ENCODE data around the gene GPATCH2.
"Not testable (repeated sequence)": the region's sequence is repeated elsewhere in the genome, so short reads cannot be mapped to it uniquely, and the experiment has no call there.

The GPATCH2 gene

DNA sequence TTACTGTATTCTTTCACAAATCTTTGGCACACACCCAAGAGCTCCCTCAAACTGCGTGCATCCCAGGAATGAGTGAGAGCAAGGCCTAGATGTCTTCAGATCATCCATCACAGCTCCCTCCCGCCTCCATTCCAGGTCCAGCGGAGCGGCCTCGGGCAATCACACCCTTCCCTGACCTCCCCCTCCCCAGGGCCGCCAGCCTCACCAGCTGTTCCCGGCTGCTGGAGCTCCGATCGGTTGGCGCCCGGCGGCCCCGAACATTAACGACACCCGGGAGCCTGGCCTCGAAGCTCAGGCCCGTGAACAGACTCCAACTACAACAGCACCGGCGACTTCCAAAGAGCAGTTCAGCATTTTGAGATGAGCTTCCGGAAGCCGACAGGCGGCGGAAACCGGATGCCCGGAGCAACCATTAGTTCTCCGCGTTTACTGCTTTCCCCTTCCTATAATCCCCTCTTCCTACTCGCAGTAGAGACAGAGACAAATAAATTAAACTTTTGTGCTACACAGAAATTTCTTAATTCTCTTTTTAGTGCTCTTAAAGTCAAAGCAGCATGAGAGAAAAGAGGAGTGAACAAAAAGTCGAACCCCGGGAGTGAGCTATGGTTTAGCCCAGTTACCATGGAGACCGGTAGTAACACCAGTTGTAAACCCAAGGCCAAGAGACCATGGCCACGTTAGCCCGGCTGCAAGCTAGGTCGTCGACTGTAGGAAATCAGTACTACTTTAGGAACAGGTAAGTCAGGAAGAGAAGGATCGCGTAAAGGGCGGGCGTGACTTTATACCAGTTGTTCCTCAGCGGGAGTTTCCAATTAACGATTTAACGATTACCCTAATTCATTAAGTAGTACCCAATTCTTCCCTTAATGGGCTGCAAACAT lies at the start of gene GPATCH2, which contains the start of gene SPATA17:
TSS of gene GPATCH2 (minus strand) at position 380 of the 881 bp plus-strand sequence. CDS start at position 261, 119 bp downstream.
TSS of gene SPATA17 (plus strand) at position 634 of the 881 bp plus-strand sequence. CDS start at position 669, 35 bp downstream.
- DNase-seq: peak; percentile 91

DNA sequence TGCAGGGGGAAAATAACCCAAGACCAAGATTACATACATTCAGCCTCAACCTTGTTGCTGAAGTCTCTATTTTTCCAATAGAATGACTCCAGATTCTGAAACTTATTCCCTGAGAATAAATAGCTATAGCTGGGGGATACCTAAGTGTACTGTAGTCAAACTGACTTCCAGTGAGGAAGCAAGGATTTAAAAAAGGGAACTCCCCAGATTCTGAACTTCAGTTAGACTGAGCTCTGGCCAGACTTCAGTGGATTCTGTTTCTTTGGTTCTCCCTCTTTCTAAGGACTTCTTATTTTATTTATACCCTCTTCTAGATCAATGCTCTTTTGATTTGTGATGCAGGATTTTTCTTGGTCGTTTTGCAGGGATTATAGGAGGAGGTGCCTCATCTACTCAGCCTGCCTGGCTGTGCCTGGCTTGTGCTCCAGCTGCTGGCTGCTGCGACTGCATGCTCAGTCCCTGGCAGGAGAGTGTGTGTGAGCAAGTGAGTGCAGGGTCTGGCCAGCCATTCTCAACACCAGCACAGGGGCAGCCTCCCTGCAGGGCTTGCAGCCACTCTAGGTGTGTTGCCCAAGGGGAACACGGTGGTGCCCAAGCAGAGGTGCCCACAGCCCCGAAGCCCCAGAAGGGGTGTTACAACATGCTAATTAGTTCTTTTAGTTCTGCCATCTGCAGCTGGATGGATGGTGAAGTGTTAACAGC lies 43.3 kb upstream of the GPATCH2 start:
- DNase-seq: no peak

DNA sequence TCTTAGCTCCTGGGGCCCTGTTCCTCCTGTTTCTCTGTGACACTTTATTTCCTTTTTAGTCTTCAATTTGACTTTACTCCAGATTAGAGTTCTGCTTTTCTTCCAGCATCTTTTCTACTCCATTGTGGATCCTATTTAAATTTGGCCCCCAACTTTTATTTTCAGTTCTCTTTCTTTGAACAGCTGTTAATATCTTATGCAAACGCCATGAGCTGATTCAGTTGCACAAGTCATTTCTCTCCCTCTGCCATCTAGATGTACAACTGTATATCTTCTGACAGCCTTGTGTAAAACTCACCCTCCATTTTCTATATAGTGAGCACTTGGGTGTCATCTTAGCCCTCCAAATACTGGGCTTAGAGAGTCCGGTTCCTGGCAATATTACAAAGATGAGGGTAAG lies 42.5 kb upstream of the GPATCH2 start:
- no peak for DNase-seq

DNA sequence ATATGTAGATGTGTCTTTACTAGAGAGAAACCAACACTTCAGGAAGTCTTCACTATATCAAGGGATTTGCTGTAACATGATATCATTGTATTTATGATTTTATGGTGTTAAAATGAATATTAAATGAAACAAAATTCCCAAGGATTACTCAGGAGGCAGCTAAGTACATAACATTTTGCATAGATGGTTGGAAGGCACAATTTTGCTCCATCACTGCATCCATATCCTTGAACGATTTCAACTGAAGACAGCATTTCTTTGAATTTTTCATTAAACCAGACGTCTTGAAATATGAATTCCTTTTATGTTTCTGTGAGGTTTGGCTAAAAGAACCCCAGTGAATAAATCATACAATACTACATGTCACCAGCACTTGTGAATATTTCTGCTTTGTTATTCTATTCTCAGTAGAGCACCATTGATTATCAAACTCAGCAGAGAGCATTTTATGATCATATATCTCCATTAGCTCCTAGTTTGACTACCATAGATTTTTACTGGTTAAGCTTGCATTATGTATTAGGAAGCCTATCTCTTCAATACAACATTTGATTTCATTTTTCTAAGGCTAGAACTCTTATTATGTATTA lies 37.6 kb upstream of the GPATCH2 start:
- DNase-seq: no peak

DNA sequence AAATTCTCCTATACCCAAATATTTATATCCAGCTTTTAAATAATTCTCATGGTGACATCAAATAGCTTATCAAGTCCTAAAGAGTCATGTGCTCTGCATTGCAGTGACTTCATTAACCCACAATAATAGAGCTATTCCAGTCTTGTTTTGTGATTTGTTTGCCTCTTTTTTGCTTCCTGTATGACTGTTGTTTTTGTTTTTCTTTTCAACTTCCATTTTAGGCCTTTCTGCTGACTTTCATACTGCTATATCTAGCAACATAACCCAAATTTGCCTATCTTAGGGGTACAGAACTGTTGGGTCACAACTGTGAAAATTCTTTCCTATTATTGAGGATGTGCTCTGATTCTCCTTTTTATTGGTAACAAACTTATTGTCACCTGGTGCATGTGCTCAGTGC lies 30.5 kb upstream of the GPATCH2 start:
- no peak for DNase-seq

DNA sequence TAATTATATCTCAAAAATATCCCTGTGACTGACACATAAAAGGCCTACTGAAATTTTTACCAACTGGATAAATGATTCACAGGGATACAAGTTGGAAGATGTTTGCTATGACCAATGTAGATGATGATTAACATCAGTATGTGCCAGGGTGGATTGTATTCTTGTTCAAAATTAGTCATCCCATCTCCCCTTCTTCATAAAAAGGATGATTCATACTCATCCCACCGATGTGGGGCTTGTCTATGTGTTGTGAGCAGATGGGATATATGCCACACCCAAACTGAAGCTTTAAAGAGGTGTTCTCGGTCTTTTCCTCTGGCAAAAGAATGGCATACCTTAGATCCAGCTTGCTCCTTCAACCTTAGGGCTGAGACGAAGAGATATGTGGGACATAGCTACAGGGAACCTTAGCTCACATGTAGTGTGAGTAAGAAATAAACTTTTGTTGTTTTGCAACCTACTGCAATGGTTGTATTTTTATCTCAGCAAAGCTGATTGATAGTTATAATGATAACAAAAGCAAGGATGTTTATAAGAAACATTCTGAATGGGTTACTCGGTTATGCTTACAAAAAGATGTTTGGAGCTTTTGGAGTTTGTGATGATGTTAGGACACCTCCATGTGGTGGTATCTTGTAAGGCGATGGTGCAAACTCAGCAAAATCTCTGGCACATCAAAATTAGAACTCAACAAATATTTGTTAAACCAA lies 29.6 kb upstream of the GPATCH2 start:
- DNase-seq: no peak

DNA sequence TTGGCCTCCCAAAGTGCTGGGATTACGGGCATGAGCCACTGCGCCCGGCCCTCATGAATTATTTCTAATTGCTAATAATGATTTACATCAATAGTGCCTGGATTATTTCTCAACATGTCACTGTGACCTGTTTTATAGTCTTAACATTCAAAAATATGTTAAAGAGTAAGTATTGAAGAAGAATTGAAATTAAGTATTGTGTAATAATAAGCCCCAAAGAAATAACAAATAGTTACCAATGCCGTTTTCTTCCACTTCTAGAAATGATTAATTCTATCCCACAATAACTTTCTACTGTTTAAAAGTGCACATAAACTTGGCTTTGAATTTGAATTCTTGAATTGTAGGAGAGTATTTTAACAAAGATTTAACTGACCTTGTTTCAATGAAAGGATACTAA lies 19.8 kb upstream of the GPATCH2 start:
- no peak for DNase-seq

DNA sequence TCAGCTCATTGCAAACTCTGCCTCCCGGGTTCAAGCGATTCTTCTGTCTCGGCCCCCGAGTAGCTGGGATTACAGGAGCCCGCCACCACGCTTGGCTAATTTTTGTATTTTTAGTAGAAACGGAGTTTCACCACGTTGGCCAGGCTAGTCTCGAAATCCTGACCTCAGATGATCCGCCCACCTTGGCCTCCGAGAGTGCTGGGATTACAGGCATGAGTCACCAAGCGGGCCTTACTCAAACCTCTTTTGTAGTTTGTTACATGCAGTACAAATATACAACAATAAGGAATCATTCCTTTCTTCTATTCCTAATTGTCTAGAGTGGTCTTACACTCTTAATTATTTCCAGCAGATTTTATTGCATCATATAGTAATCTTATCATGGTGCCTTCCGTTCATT lies 16.9 kb upstream of the GPATCH2 start:
- no peak for DNase-seq

DNA sequence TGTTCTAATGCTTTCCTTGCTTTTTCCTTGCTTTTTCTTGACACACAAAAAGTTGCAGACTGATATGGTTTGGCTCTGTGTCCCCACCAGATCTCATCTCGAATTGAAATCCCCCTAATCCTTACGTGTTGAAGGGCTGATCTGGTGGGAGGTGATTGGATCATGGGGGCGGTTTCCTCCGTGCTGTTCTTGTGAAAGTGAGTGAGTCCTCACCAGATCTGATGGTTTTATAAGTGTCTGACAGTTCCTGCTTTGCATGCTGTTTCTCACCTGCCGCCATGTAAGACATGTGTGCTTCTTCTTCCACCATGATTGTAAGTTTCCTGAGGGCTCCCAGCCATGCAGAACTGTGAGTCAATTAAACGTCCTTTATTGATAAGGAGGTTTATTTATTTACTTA lies 11.6 kb upstream of the GPATCH2 start:
- DNase-seq: no peak

DNA sequence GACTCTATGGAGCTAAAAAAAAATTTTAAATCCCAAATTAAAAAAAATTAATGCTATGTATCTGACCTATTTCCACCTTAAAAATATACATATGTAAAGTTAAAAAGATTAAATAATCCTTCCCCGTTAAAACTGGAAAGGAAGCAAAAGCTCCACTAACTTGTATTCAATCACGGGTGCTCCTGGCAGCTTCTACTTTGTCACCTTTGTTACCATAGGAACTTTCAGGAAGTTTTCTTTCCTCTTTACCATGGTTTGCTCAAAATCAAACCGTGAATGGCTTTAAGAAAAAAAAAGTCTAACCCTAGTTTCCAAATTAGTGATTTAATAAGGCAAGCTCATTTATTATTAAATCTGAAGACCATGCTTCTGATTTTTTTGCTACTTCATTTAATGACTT lies 3.5 kb downstream of the GPATCH2 start:
- DNase-seq: no peak

DNA sequence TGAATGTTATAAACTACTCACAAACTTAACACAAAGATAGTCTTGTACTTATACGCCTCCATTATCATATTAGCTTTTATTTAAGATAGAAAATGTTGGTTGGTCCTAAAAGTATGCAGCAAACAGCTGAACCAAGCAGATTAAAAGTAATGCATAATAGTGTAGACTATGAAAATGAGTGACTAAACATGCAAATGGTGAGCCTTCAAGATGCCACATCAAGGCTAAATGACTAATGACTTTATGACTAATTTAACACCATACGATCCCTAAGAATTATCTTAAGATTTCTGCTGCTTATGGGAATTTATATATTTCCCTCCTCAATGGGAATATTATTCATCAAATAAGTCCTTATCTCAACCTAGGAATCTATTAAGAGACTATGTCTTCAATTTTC lies 4.6 kb downstream of the GPATCH2 start:
- no peak for DNase-seq

DNA sequence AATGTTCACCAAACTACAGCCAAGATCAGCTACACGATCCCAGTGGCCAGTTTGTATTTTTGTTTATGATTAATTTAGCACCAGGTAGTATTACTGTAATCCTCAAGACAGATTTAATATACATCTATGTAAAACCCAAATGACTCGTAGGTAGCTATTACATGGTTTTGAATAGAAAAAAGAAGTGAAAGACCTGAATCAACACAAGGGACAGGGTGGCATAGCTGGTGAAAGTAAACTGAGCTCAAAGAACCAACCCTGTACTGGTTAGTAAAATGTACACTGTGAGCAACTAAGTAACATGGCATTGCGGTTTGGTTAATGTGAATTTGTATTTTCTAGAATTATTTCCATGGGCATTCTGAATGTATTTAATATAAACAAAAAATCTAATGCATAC lies 8.8 kb downstream of the GPATCH2 start:
- DNase-seq: no peak

DNA sequence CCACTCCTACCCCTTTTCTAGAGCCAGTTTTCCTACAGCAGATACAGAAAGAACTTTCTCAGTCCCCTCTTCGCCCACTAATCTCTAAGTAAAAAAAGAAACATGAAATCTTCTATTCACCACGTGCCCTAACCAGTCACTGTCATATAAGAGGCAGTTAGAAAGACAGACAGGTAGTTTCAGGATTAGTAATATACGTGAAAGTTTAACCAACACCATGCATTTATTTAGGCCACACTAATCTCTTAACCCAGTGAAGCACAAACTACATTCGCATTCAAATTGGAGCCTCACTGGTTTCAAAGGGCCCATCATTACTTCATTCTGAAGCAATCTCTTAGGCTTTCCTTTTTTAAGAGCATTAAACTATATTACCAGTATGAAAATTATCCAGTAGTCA lies 10.1 kb downstream of the GPATCH2 start:
- no peak for DNase-seq

DNA sequence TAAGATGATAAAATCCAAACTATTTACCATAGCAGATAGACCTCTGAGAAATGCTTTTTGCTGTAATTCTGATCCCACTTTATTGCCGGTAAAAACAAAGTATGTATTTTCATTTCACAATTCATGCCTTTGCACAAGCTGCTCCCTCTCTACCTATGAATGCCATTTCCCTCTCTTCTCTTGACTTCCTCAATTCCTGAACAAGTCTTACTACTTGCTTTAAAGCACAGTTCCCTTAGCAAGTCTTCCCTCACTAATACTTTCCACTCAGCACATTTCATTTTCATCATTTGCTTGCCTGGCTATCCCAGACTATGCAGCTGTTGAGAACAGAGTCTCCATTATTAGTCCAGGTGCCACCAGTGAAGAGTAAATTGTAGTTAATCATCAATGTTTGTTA lies 13.8 kb downstream of the GPATCH2 start:
- no peak for DNase-seq

DNA sequence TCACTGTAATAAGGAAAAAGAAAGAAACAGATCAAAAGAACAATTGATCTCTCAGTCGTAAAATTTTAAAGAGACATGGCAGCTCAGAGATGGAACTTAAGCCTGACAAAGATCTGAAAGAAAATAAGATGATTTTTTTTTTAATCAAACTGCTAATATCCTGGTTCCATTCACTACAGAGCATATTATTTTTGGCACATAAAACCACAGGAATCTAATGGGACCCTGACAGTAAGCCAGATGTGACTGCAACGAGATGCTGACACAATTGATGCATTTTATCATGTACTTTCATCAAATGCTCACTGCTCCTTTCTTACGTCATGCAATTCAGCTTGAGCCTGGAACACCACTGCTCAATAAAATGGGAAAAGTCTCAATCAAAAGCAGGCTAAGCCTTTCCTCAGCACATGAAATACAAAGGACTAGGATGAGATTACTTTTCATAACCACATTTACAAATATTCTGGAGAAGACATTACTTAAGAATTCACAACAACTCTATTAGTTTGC lies 16.6 kb downstream of the GPATCH2 start:
- DNase-seq: no peak

DNA sequence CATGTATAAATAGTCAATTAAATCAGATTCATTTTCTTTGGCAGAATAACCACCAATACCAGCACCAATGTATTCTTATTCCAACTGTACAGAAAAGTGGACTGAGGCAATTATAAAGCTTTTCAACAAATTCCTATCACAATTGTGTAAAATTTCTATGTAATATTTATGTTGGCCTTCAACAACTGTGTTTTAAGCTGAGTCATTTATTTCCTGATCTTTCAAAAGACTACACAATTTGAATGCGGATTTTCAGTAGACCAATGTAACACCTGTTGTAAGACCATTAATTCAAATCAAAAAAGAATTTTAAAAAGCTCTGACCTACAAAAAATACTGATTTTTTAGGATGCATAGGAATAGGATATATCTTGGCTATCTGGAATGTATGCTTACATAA lies 25.5 kb downstream of the GPATCH2 start:
- DNase-seq: no peak

DNA sequence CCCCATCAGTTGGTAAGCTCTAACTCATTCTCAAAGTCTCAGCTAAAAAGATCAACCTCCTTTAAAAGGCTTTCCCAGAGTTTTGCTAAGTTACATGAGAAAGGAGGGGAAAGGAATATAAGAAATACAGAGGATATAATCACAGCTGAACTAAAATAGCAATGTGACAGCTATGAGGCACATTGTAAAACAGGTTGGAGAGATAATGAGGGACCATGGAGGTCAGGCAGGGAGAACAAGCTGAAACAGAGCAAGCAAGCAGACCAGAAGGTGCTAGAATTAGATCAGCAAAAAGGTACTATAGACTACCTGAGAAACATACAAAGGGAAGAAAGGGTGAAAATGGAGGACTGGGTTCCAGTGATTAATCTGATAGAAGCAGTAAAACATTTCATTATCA lies 28.5 kb downstream of the GPATCH2 start:
- no peak for DNase-seq

DNA sequence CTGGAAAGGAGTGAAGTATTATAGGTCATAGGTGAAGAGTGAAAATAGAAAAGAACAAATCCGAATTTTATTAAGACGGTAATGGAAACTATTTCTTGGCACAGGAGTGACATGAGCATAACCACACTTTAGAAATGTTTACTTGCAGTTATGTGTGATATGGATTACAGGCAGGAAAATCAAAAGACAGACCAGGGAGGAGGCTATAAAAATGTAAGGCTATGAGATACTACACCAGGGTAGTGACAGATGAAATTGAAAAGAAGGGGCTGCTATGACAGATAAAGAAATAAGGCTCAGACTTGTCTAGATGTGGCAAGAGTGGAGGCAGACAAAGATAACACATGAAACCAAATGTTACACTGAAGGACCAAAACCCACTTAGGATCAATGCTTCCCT lies 31.7 kb downstream of the GPATCH2 start:
- DNase-seq: peak; percentile 73

DNA sequence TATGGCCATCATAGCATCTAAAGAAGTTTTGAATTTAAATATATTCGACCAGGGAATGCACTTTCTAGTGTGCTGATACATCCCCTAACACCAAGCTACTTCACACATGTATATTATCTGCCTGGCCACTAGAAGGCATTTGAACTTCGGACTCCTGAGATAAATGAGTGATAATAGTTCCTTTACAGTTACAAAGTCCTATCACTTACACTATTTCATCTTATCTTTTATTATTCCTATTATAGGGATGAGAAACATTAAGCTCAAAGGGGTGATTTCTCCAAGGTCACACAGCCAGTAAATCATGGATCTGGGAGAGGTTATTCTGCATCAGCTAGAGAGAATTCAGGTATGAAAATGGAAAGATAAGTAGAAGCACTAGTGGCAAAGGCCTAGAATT lies 40.3 kb downstream of the GPATCH2 start:
- DNase-seq: peak; percentile 5

DNA sequence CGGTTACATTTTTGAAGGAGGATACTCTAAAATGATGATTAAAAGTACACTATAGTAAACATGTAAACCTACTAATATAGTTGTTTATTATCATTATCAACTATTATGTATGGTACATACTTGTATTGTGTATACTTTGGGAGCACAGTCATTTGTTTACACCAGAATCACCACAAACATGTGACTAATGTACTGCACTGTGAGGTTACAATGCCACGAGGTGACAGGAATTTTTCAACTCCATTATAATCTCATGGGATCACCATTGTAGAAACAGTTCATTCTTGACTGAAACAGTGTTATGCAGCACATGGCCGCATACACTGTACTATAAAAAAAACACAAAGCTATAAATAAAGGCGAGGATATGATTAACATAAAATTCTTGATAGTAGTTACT lies 44.3 kb downstream of the GPATCH2 start:
- no peak for DNase-seq

DNA sequence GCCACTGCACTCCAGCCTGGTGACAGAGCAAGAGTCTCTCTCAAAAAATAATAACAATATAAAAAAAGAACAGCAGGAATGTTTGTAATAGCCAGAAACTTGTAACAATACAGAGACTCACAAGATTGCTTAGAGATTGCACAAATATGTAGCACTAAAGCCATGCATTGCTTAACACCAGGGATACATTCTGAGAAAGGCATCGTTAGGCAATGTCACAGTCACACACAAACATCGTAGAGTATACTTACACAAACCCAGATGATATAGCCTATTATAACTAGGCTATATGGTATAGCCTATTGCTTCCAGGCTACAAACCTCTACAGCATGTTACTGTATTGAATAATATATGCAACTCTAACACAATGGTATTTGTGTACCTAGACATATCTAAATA lies 45.3 kb downstream of the GPATCH2 start:
- DNase-seq: no peak

DNA sequence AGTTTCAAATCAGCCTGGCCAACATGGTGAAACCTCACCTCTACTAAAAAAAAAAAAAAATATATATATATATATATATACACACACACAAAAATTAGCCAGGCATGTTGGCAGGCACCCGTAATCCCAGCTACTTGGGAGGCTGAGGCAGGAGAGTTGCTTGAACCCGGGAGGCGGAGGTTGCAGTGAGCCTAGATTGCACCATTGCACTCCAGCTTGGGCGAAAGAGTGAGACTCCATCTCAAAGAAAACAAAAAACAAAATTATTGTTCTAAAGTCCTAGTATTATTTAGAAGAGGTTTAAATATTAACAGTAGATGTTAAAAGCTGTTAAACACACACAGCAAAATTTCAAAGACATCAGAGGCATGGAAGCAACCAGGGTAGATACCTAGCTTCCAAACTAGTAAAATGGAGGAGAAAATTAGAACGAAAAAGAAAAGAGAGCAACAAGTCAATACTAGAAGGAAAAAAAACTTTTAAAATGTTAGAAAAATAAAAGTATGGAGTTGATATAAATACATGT lies 46.5 kb downstream of the GPATCH2 start:
- not testable (repeated sequence) for DNase-seq

DNA sequence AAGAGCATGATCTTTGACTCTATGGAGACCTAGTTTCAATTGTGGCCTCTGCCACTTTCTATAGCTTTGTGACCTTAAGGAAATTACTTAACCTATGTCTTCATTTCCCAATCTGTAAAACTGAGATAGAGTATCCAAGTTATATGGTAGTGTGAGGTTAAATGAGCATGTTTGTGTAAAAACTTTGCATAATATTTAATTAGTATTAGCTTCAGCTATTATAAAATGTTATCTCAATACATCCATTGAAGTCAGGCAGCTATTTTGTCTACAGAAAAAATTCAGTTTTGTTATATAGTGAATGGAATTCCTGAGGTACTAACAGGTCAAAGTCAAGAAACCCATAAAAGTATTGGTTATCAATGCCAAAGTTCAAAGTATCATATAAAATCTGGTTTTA lies 53.6 kb downstream of the GPATCH2 start:
- no peak for DNase-seq

Measured in hematopoietic multipotent progenitor cell treated with erythropoietin and hydrocortisone succinate and interleukin-3 and kit ligand, for 8 days (in vitro differentiated cells).